Astrocyte (in vitro differentiated cells and primary cell): ENCODE data around the gene OTOGL.

Experiments
- CTCF ChIP-seq: IDR thresholded peaks from 2 replicates; pipeline ENCODE4 v1.5.1; 2011; ENCODE audit warnings: low read depth, mild to moderate bottlenecking, inconsistent platforms, low read length, moderate library complexity; ENCODE audit not compliant: insufficient read depth
- EZH2 ChIP-seq: IDR thresholded peaks from 2 replicates; pipeline ENCODE4 v1.6.1; 2012; ENCODE audit warnings: mild to moderate bottlenecking, low read length, inconsistent platforms; ENCODE audit not compliant: insufficient read depth

GRCh38 chr12:80217011-80217535 is 117.7 kb downstream of the OTOGL start:
- no peak for TF ChIP-seq CTCF
- TF ChIP-seq EZH2: no peak
